ENCODE measurements around the gene C11orf52.
"Not testable (repeated sequence)": the region's sequence is repeated elsewhere in the genome, so short reads cannot be mapped to it uniquely, and the experiment has no call there.

C11orf52 gene

GRCh38 chr11:111918390-111919256, at the start of gene C11orf52:
C11orf52 (plus strand) TSS chr11:111918913; CDS start chr11:111918973, 60 bp downstream.
- peak; percentile 84 for DNase-seq

GRCh38 chr11:111870113-111870512, 48.6 kb upstream of the C11orf52 start:
- no peak for DNase-seq

- no peak for DNase-seq
These were observed 48.2 kb upstream of the C11orf52 start for GRCh38 chr11:111870522-111870885.

GRCh38 chr11:111870886-111871692, 47.6 kb upstream of the C11orf52 start, which contains the start of gene ALG9:
ALG9 (minus strand) TSS chr11:111871581; CDS start chr11:111871482, 99 bp downstream.
- peak; percentile 70 for DNase-seq

- no peak for DNase-seq
These were observed 47.0 kb upstream of the C11orf52 start for GRCh38 chr11:111871693-111872161.

- DNase-seq, result peak; percentile 30
These were observed 40.3 kb upstream of the C11orf52 start for GRCh38 chr11:111878385-111878848.

- peak; percentile 97 for DNase-seq
These were observed 39.7 kb upstream of the C11orf52 start, which contains the start of the genes CFAP68 and FDXACB1 for GRCh38 chr11:111878849-111879636. CFAP68 (plus strand) TSS chr11:111879541; CDS start chr11:111879561, 20 bp downstream. FDXACB1 (minus strand) TSS chr11:111879165; CDS start chr11:111879132, 33 bp downstream.

GRCh38 chr11:111879637-111879960, 39.1 kb upstream of the C11orf52 start:
- DNase-seq, result no peak

- DNase-seq, result no peak
These were observed 36.5 kb upstream of the C11orf52 start for GRCh38 chr11:111882202-111882601.

- DNase-seq, result not testable (repeated sequence)
These were observed 33.7 kb upstream of the C11orf52 start for GRCh38 chr11:111885053-111885452.

- DNase-seq, result no peak
These were observed 32.7 kb upstream of the C11orf52 start for GRCh38 chr11:111886032-111886431.

- DNase-seq, result no peak
These were observed 31.9 kb upstream of the C11orf52 start for GRCh38 chr11:111886844-111887243.

GRCh38 chr11:111905411-111905810, 13.3 kb upstream of the C11orf52 start:
- DNase-seq, result no peak

- no peak for DNase-seq
These were observed 12.0 kb upstream of the C11orf52 start for GRCh38 chr11:111906680-111907079.

- DNase-seq, result no peak
These were observed 9.9 kb upstream of the C11orf52 start for GRCh38 chr11:111908639-111909305.

- DNase-seq, result no peak
These were observed 9.3 kb upstream of the C11orf52 start for GRCh38 chr11:111909378-111909777.

GRCh38 chr11:111910676-111911562, 7.8 kb upstream of the C11orf52 start:
- DNase-seq, result no peak

- no peak for DNase-seq
These were observed 6.9 kb upstream of the C11orf52 start, which contains the start of gene CRYAB for GRCh38 chr11:111911563-111912401. CRYAB (minus strand) TSS chr11:111911770; CDS start chr11:111911724, 46 bp downstream.

GRCh38 chr11:111912535-111912934, 6.2 kb upstream of the C11orf52 start, which contains the start of gene HSPB2:
HSPB2 (plus strand) TSS chr11:111912734; CDS start chr11:111912830, 96 bp downstream.
- DNase-seq, result no peak

Measured in COR-L47 (cell line).